Muscle of leg (tissue), 11 donors: Measurements from ENCODE around the gene C16orf74. TPM values are rescaled to one million over a fixed set of nuclear protein-coding genes. Genes with fewer than 3 reads are reported as not detected.

ENCODE experiments used
- DNase-seq: peaks from one replicate; pipeline ENCODE4 v3.0.0; 2013
- H3K27ac ChIP-seq: one replicate; pipeline ENCODE4 v1.5.1; 2013; ENCODE audit warnings: mild to moderate bottlenecking, low read length, control low read depth
- H3K27me3 ChIP-seq: one replicate; pipeline ENCODE4 v1.6.1; 2013; ENCODE audit warnings: low read length; ENCODE audit not compliant: control insufficient read depth, insufficient read depth
- H3K36me3 ChIP-seq: one replicate; pipeline ENCODE4 v1.6.1; 2013; ENCODE audit warnings: low read length; ENCODE audit not compliant: control insufficient read depth, insufficient read depth
- H3K4me1 ChIP-seq: one replicate; pipeline ENCODE4 v1.6.1; 2013; ENCODE audit warnings: low read length; ENCODE audit not compliant: control insufficient read depth, insufficient read depth
- H3K4me3 ChIP-seq: one replicate; pipeline ENCODE4 v1.5.1; 2013; ENCODE audit warnings: low read length, control low read depth
- H3K9me3 ChIP-seq: replicated peaks from 2 replicates; pipeline ENCODE4 v1.6.1; 2013; ENCODE audit warnings: low read depth, low read length; ENCODE audit not compliant: control insufficient read depth
- WGBS: methylation state at CpG from one replicate; pipeline ENCODE4 v1.1.5; 2013; ENCODE audit warnings: missing lambda C conversion rate; ENCODE audit not compliant: insufficient coverage; 5-methylcytosine and 5-hydroxymethylcytosine counted together
- polyA plus RNA-seq, 8 donors: library from polyadenylated mRNA; unstranded; fragments of 120-200 nt; gene quantifications; one replicate each; pipeline versions ENCODE4 v1.2.1 to v1.2.3, GENCODE V29; 2013; ENCODE audit warnings: inconsistent platforms in 1 of 8, low replicate concordance in 1 of 8; ENCODE audit not compliant: insufficient read length in 8 of 8, insufficient read depth in 1 of 8
- total RNA-seq: library from RNA; stranded (reverse); fragments of 120-200 nt; gene quantifications from one replicate; pipeline ENCODE4 v1.2.4, GENCODE V29; 2013

The C16orf74 gene
- total and polyA plus RNA-seq, 9 donors = 1.2 to 2.9 (median 1.8) TPM

GRCh38 chr16:85778873-85779272, 28.0 kb upstream of the C16orf74 start:
- WGBS = 70% methylated on average over 9 of the region's 12 CpGs
- H3K4me3 ChIP-seq = no peak overlapping the region
- no peaks in the 10 kb centered on the region for H3K27me3 ChIP-seq
- DNase-seq = peak; percentile 15
- peaks cover 48% of the 10 kb centered on the region for H3K36me3 ChIP-seq
- H3K4me1 ChIP-seq = peaks cover 6% of the 10 kb centered on the region
- peak overlapping the region; percentile 21 for H3K27ac ChIP-seq
- H3K9me3 ChIP-seq = no peaks in the 10 kb centered on the region

- Histone ChIP-seq H3K4me3 (no peak overlapping the region), H3K27me3 (no peaks in the 10 kb centered on the region), H3K4me1 (peaks cover 6% of the 10 kb centered on the region), H3K27ac (peak overlapping the region; percentile 20), H3K9me3 (no peaks in the 10 kb centered on the region), H3K36me3 (peaks cover 47% of the 10 kb centered on the region)
- DNase-seq = no peak
- 45% methylated on average over 3 of the region's 4 CpGs for WGBS
Observed at GRCh38 chr16:85777583-85778310, 26.9 kb upstream of the C16orf74 start.

DNA sequence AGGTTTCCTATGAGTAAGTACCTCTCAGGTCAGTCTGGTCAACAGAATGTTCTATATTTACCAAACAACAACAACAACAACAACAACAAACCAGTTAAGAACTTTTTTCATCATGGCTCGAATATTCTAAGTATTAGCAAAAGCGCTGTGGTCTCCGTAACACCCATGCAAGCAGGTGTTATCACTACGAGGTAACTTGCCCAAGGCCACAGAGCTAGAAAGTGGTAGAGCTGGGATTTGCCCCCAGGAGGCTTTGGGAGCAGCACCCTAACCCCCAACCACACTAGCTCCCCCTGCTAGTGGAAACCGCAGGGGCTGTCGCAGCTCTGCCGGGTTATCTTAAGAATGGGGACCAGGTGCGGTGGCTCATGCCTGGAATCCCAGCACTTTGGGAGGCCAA, 23.9 kb upstream of the C16orf74 start:
- no peak for DNase-seq
- Histone ChIP-seq H3K36me3 (peaks cover 26% of the 10 kb centered on the region), H3K27ac (no peak overlapping the region), H3K4me3 (no peak overlapping the region), H3K27me3 (no peaks in the 10 kb centered on the region), H3K4me1 (no peaks in the 10 kb centered on the region), H3K9me3 (no peaks in the 10 kb centered on the region)
- 95% methylated on average over 4 of the region's 8 CpGs for WGBS

DNA sequence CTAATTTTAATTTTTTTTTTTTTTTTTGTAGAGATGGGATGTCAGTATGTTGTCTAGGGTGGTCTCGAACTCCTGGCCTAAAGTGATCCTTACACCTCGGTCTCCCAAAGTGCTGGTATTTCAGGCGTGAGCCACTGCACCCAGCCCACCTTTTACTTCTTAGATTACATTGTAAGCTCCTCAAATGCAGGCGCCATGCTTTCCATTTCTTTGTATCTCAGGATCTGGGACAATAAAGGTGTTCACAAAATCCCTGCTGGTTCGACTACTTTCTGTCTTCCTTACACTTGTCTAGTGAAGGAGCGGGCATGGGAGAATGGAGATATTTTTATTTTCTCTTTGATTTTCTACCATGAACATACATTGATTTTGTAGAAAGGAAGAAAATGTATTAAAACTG, 23.2 kb upstream of the C16orf74 start:
- DNase-seq = no peak
- Histone ChIP-seq H3K4me1 (no peaks in the 10 kb centered on the region), H3K27me3 (no peaks in the 10 kb centered on the region), H3K27ac (no peak overlapping the region), H3K4me3 (no peak overlapping the region), H3K36me3 (peaks cover 20% of the 10 kb centered on the region), H3K9me3 (no peaks in the 10 kb centered on the region)
- WGBS = no CpG with 5 or more reads among the region's 6 CpGs

DNA sequence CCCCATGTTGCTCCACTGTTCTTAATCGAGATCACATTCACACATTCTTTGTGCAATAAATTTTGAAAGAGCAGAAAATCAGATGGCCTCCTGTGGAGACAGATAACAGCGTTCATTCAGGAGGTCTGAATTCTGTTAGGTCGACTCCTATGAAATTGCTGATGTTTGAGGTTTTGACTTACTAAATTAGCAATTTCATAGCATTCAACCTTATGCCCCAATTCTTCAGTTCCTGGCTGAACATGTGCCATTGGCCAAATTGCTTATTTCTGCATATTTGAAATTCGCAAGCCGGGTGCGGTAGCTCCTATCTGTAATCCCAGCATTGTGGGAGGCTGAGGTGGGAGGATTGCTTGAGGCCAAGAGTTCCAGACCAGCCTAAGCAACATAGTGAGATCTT, 22.1 kb upstream of the C16orf74 start:
- Histone ChIP-seq H3K4me3 (no peak overlapping the region), H3K27me3 (no peaks in the 10 kb centered on the region), H3K9me3 (no peaks in the 10 kb centered on the region), H3K36me3 (peaks cover 10% of the 10 kb centered on the region), H3K4me1 (no peaks in the 10 kb centered on the region), H3K27ac (no peak overlapping the region)
- DNase-seq = no peak
- WGBS = no CpG with 5 or more reads among the region's 6 CpGs

GRCh38 chr16:85770741-85771140, 19.8 kb upstream of the C16orf74 start:
- Histone ChIP-seq H3K9me3 (no peaks in the 10 kb centered on the region), H3K27me3 (peaks cover 8% of the 10 kb centered on the region), H3K36me3 (no peaks in the 10 kb centered on the region), H3K4me3 (no peak overlapping the region), H3K27ac (no peak overlapping the region), H3K4me1 (no peaks in the 10 kb centered on the region)
- WGBS = 100% methylated on average over 1 of the region's 6 CpGs
- DNase-seq = no peak

GRCh38 chr16:85768199-85768598, 17.3 kb upstream of the C16orf74 start:
- Histone ChIP-seq H3K4me3 (no peak overlapping the region), H3K36me3 (no peaks in the 10 kb centered on the region), H3K4me1 (no peaks in the 10 kb centered on the region), H3K9me3 (no peaks in the 10 kb centered on the region), H3K27me3 (peaks cover 15% of the 10 kb centered on the region), H3K27ac (no peak overlapping the region)
- WGBS = 22% methylated on average over 1 of the region's 2 CpGs
- DNase-seq = no peak

GRCh38 chr16:85767531-85767930, 16.6 kb upstream of the C16orf74 start:
- WGBS = 74% methylated on average over 5 of the region's 8 CpGs
- Histone ChIP-seq H3K4me1 (no peaks in the 10 kb centered on the region), H3K27ac (no peak overlapping the region), H3K27me3 (peaks cover 15% of the 10 kb centered on the region), H3K9me3 (no peaks in the 10 kb centered on the region), H3K4me3 (no peak overlapping the region), H3K36me3 (no peaks in the 10 kb centered on the region)
- no peak for DNase-seq

DNA sequence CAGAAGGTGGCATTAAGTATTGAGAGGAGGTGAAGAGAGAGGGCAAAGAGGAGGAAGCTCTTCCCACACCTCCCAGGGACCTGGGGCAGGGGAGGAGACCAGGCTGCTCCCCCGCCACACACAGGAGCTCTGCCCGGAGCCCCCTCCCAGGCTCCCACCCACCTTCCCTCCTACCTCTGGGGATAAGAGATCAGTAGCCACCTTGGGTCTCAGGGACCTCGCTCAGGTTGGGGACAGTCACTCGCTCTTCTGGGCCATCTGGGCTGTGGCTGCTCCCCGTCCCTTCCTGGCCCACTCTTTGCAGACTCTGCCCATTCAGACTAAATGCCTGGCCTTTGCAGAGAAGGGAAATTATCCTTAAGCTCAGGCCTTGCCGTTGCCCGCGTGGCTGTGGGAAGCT, 14.9 kb upstream of the C16orf74 start:
- no peak for DNase-seq
- H3K27ac ChIP-seq = no peak overlapping the region
- H3K4me1 ChIP-seq = no peaks in the 10 kb centered on the region
- H3K4me3 ChIP-seq = no peak overlapping the region
- 67% methylated on average over 2 of the region's 8 CpGs for WGBS
- H3K27me3 ChIP-seq = peaks cover 22% of the 10 kb centered on the region
- H3K9me3 ChIP-seq = no peaks in the 10 kb centered on the region
- H3K36me3 ChIP-seq = no peaks in the 10 kb centered on the region

DNA sequence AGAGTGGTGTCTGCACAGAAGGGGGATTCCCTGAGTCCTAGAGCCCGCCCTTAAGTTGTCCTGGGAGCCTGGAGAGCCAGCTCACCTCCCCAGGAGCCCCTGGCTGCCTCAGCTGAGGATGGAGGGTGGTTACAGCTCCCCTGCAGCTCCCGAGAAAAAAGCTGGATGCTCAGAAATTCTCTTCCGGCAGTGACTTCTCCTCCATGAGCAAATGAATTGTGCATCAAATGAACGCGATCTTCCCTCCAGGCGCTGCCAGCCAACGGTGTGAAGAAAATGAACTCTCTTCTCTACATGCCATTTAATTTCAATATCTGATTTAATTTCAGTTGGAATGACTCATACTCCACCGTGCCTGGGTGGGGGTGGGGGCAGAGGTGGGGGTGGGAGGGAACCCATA, 14.3 kb upstream of the C16orf74 start:
- Histone ChIP-seq H3K4me1 (no peaks in the 10 kb centered on the region), H3K9me3 (no peaks in the 10 kb centered on the region), H3K4me3 (no peak overlapping the region), H3K36me3 (no peaks in the 10 kb centered on the region), H3K27ac (no peak overlapping the region), H3K27me3 (peaks cover 28% of the 10 kb centered on the region)
- WGBS = 25% methylated on average over 2 of the region's 8 CpGs
- DNase-seq = no peak

- H3K27me3 ChIP-seq = peaks cover 44% of the 10 kb centered on the region
- WGBS = 86% methylated on average over 1 of the region's 2 CpGs
Observed at GRCh38 chr16:85763616-85764015, 12.7 kb upstream of the C16orf74 start.

More at GRCh38 chr16:85763616-85764015, 12.7 kb upstream of the C16orf74 start:
- no peak overlapping the region for H3K4me3 ChIP-seq
- no peak for DNase-seq
- H3K9me3 ChIP-seq = no peaks in the 10 kb centered on the region
- no peaks in the 10 kb centered on the region for H3K36me3 ChIP-seq
- H3K27ac ChIP-seq = no peak overlapping the region
- no peaks in the 10 kb centered on the region for H3K4me1 ChIP-seq
